NCI-H82 treated with DMSO at 0.1 percent for 48 hours (cell line): ENCODE results near the gene RHEX.
"Not testable (repeated sequence)": the region's sequence is repeated elsewhere in the genome, so short reads cannot be mapped to it uniquely, and the experiment has no call there.

Experiments used
- DNase-seq: peaks from one replicate; lab custom pipeline; 2025; ENCODE audit not compliant: unreplicated experiment; lab: John Stamatoyannopoulos, UW

Gene RHEX

GRCh38 chr1:206058289-206058926 lies 5.4 kb downstream of the RHEX start:
- not testable (repeated sequence) for DNase-seq

- no peak for DNase-seq
Measured at GRCh38 chr1:206058927-206059292, 5.9 kb downstream of the RHEX start.

GRCh38 chr1:206059355-206059915 lies 6.5 kb downstream of the RHEX start:
- DNase-seq = no peak

GRCh38 chr1:206060844-206061243 lies 7.9 kb downstream of the RHEX start:
- DNase-seq = no peak

- no peak for DNase-seq
Measured at GRCh38 chr1:206062464-206062863, 9.5 kb downstream of the RHEX start.

GRCh38 chr1:206064001-206064400 lies 11.0 kb downstream of the RHEX start:
- not testable (repeated sequence) for DNase-seq

GRCh38 chr1:206064501-206064900 lies 11.5 kb downstream of the RHEX start:
- DNase-seq = not testable (repeated sequence)

GRCh38 chr1:206065547-206066145 lies 12.7 kb downstream of the RHEX start:
- DNase-seq = no peak

- no peak for DNase-seq
Measured at GRCh38 chr1:206066479-206067171, 13.7 kb downstream of the RHEX start.

GRCh38 chr1:206067486-206068227 lies 14.7 kb downstream of the RHEX start:
- no peak for DNase-seq

GRCh38 chr1:206068314-206068713 lies 15.3 kb downstream of the RHEX start:
- no peak for DNase-seq

GRCh38 chr1:206070627-206071304 lies 17.8 kb downstream of the RHEX start:
- no peak for DNase-seq

- no peak for DNase-seq
Measured at GRCh38 chr1:206074839-206075238, 21.9 kb downstream of the RHEX start.

GRCh38 chr1:206075786-206076755 lies 23.1 kb downstream of the RHEX start:
- no peak for DNase-seq

GRCh38 chr1:206079135-206079534 lies 26.2 kb downstream of the RHEX start:
- DNase-seq = no peak

- no peak for DNase-seq
Measured at GRCh38 chr1:206080026-206080820, 27.2 kb downstream of the RHEX start.

- DNase-seq = no peak
Measured at GRCh38 chr1:206081856-206082255, 28.9 kb downstream of the RHEX start.

- no peak for DNase-seq
Measured at GRCh38 chr1:206082831-206083695, 30.1 kb downstream of the RHEX start.
